M059J (cell line): ENCODE measurements around the gene SETD6. TPM values are rescaled to one million over a fixed set of nuclear protein-coding genes. Genes with fewer than 3 reads are reported as not detected.
"Not testable (repeated sequence)": the region's sequence is repeated elsewhere in the genome, so short reads cannot be mapped to it uniquely, and the experiment has no call there.

Source experiments
- DNase-seq: peaks from one replicate; pipeline ENCODE4 v3.0.0-alpha.2; 2012; ENCODE audit warnings: low read depth
- total RNA-seq: library from RNA; depleted of rRNA; stranded (reverse); fragments of >200 nt; shearing (Covaris generic); gene quantifications from 2 replicates; pipeline ENCODE4 v1.2.3, GENCODE V29; 2014; rRNA removed

The SETD6 gene
- 7.5 and 11.0 TPM in 2 replicates for total RNA-seq

GRCh38 chr16:58515125-58515870 is at the start of gene SETD6:
TSS of gene SETD6 (plus strand) at chr16:58515517. CDS start at chr16:58515538, 21 bp downstream.
- peak; percentile 87 for DNase-seq

- no peak for DNase-seq
Measured at GRCh38 chr16:58465817-58466216, 49.5 kb upstream of the SETD6 start.

- no peak for DNase-seq
Measured at GRCh38 chr16:58466396-58466795, 48.9 kb upstream of the SETD6 start.

- no peak for DNase-seq
Measured at GRCh38 chr16:58467905-58468304, 47.4 kb upstream of the SETD6 start.

GRCh38 chr16:58471209-58471975 is 43.9 kb upstream of the SETD6 start:
- DNase-seq: no peak

GRCh38 chr16:58472266-58472665 is 43.1 kb upstream of the SETD6 start:
- no peak for DNase-seq

- no peak for DNase-seq
Measured at GRCh38 chr16:58472827-58473226, 42.5 kb upstream of the SETD6 start.

GRCh38 chr16:58474296-58474695 is 41.0 kb upstream of the SETD6 start:
- no peak for DNase-seq

GRCh38 chr16:58475091-58475619 is 40.2 kb upstream of the SETD6 start:
- DNase-seq: no peak

GRCh38 chr16:58476791-58477190 is 38.5 kb upstream of the SETD6 start:
- DNase-seq: no peak

GRCh38 chr16:58478427-58478826 is 36.9 kb upstream of the SETD6 start:
- DNase-seq: no peak

GRCh38 chr16:58481226-58481869 is 34.0 kb upstream of the SETD6 start:
- no peak for DNase-seq

- DNase-seq: peak; percentile 74
Measured at GRCh38 chr16:58481931-58482330, 33.4 kb upstream of the SETD6 start.

- DNase-seq: no peak
Measured at GRCh38 chr16:58485184-58485887, 30.0 kb upstream of the SETD6 start.

GRCh38 chr16:58487566-58488351 is 27.6 kb upstream of the SETD6 start:
- DNase-seq: peak; percentile 78

GRCh38 chr16:58488531-58488930 is 26.8 kb upstream of the SETD6 start:
- no peak for DNase-seq

GRCh38 chr16:58490065-58490464 is 25.3 kb upstream of the SETD6 start:
- no peak for DNase-seq

GRCh38 chr16:58490539-58490938 is 24.8 kb upstream of the SETD6 start:
- DNase-seq: not testable (repeated sequence)

GRCh38 chr16:58492066-58492465 is 23.3 kb upstream of the SETD6 start:
- DNase-seq: no peak

GRCh38 chr16:58492735-58493134 is 22.6 kb upstream of the SETD6 start:
- no peak for DNase-seq
